ENCODE measurements around the gene PNMA6E.

- no peak for TF ChIP-seq CTCF (IDR thresholded peaks at IDR 0.05; ENCODE audit: low read depth, low read length, poor library complexity, severe bottlenecking)
- no peak for TF ChIP-seq EZH2phosphoT487 (IDR thresholded peaks at IDR 0.05; ENCODE audit: borderline replicate concordance, low read length)
Observed at GRCh38 chrX:153398275-153398960, 2.7 kb downstream of the PNMA6E start.
